ENCODE results near the gene EML1.

GRCh38 chr14:99872786-99873440, 79.7 kb downstream of the EML1 start:
- no peak for TF ChIP-seq SSRP1 (CRISPR knock-in tag; IDR thresholded peaks at IDR 0.05)
- no peak for TF ChIP-seq ERF (CRISPR knock-in tag; IDR thresholded peaks at IDR 0.05)
- TF ChIP-seq ASH2L (IDR thresholded peaks at IDR 0.05; ENCODE audit: insufficient read length, low read depth, low read length): no peak
- TF ChIP-seq EZH2 (conservative IDR thresholded peaks at IDR 0.05; ENCODE audit: low read depth, low read length): no peak
- TF ChIP-seq, protein P1, sequence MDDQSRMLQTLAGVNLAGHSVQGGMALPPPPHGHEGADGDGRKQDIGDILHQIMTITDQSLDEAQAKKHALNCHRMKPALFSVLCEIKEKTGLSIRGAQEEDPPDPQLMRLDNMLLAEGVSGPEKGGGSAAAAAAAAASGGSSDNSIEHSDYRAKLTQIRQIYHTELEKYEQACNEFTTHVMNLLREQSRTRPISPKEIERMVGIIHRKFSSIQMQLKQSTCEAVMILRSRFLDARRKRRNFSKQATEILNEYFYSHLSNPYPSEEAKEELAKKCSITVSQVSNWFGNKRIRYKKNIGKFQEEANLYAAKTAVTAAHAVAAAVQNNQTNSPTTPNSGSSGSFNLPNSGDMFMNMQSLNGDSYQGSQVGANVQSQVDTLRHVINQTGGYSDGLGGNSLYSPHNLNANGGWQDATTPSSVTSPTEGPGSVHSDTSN (CRISPR knock-in tag; IDR thresholded peaks at IDR 0.05; ENCODE audit: borderline replicate concordance): no peak
- TF ChIP-seq ZNF614 (CRISPR knock-in tag; IDR thresholded peaks at IDR 0.05; ENCODE audit: borderline replicate concordance): no peak
- no peak for TF ChIP-seq LCORL (IDR thresholded peaks at IDR 0.05)
- TF ChIP-seq LCORL (CRISPR knock-in tag; IDR thresholded peaks at IDR 0.05): no peak
- no peak for TF ChIP-seq ZNF274 (CRISPR knock-in tag; IDR thresholded peaks at IDR 0.05)
- no peak for TF ChIP-seq POLR2AphosphoS2 (IDR thresholded peaks at IDR 0.05; ENCODE audit: low read depth, low read length)
- no peak for TF ChIP-seq U2AF1 (optimal IDR thresholded peaks at IDR 0.05; ENCODE audit: low read depth, low read length)
- no peak for TF ChIP-seq ZSCAN5A (CRISPR knock-in tag; IDR thresholded peaks at IDR 0.05; ENCODE audit: borderline replicate concordance)
- TF ChIP-seq, protein P2, sequence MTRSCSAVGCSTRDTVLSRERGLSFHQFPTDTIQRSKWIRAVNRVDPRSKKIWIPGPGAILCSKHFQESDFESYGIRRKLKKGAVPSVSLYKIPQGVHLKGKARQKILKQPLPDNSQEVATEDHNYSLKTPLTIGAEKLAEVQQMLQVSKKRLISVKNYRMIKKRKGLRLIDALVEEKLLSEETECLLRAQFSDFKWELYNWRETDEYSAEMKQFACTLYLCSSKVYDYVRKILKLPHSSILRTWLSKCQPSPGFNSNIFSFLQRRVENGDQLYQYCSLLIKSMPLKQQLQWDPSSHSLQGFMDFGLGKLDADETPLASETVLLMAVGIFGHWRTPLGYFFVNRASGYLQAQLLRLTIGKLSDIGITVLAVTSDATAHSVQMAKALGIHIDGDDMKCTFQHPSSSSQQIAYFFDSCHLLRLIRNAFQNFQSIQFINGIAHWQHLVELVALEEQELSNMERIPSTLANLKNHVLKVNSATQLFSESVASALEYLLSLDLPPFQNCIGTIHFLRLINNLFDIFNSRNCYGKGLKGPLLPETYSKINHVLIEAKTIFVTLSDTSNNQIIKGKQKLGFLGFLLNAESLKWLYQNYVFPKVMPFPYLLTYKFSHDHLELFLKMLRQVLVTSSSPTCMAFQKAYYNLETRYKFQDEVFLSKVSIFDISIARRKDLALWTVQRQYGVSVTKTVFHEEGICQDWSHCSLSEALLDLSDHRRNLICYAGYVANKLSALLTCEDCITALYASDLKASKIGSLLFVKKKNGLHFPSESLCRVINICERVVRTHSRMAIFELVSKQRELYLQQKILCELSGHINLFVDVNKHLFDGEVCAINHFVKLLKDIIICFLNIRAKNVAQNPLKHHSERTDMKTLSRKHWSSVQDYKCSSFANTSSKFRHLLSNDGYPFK (CRISPR knock-in tag; IDR thresholded peaks at IDR 0.05; ENCODE audit: borderline replicate concordance): no peak
